A549 treated with dexamethasone at 1 μM for 4 hours (cell line): ENCODE measurements around the gene PPP2CA. TPM values are rescaled to one million over a fixed set of nuclear protein-coding genes. Genes with fewer than 3 reads are reported as not detected.

Experiments used
- total RNA-seq: library from RNA; stranded (reverse); fragments of 200-300 nt; extraction: Qiagen RNA extraction; gene quantifications from 5 replicates; pipeline ENCODE4 v1.2.3, GENCODE V29; 2022

PPP2CA gene
- 206 to 273 TPM (median 268 TPM) in 5 replicates for total RNA-seq

GRCh38 chr5:134225780-134226440 is at the start of gene PPP2CA:
PPP2CA (minus strand) TSS chr5:134226073; CDS start chr5:134225861, 212 bp downstream.

GRCh38 chr5:134176511-134177368 is 49.1 kb downstream of the PPP2CA start, which contains the start of gene SKP1:
SKP1 (minus strand) TSS chr5:134176950; CDS start chr5:134174022, 2,928 bp downstream.

Other genes with a start within 250 kb of the PPP2CA start
- gene VDAC1, start 221.1 kb downstream of the PPP2CA start, total RNA-seq = 367 to 428 TPM (median 410 TPM) in 5 replicates
- 9.6 to 13.2 TPM (median 12.5 TPM) in 5 replicates for gene TCF7, start 111.4 kb downstream of the PPP2CA start, total RNA-seq
- gene SKP1, start 49.1 kb downstream of the PPP2CA start, total RNA-seq = 614 to 715 TPM (median 643 TPM) in 5 replicates
- gene CDKL3, start 141.1 kb upstream of the PPP2CA start, total RNA-seq = 1.1 to 2.0 TPM (median 1.7 TPM) in 5 replicates
- gene UBE2B, start 145.5 kb upstream of the PPP2CA start, total RNA-seq = 52.5 to 69.5 TPM (median 59.5 TPM) in 5 replicates
- 39.2 to 46.6 TPM (median 45.7 TPM) in 5 replicates for gene CDKN2AIPNL, start 185.8 kb upstream of the PPP2CA start, total RNA-seq